Keratinocyte (primary cell): ENCODE data around the gene GSG1. TPM values are rescaled to one million over a fixed set of nuclear protein-coding genes. Genes with fewer than 3 reads are reported as not detected.

Experiments
- DNase-seq: peaks from one replicate; pipeline ENCODE4 v3.0.0-alpha.2; 2011; ENCODE audit warnings: low read depth, missing footprints, low spot score
- FAIRE-seq: peaks from 2 replicates; lab custom pipeline; 2011; peaks lifted over from hg19 to GRCh38; lab: Jason Lieb, UNC
- H2AFZ ChIP-seq: 2 replicates; pipeline ENCODE4 v1.6.0; 2012; ENCODE audit warnings: low read length, control low read depth, inconsistent platforms; ENCODE audit not compliant: control insufficient read depth
- H3K27ac ChIP-seq: 2 replicates; pipeline ENCODE4 v1.5.1; 2011; ENCODE audit warnings: low read length; ENCODE audit not compliant: control insufficient read depth, insufficient read depth
- H3K27me3 ChIP-seq: 3 replicates; pipeline ENCODE4 v1.6.0; 2011; ENCODE audit warnings: low read length; ENCODE audit not compliant: control insufficient read depth, insufficient read depth; ENCODE audit errors: extremely low read depth
- H3K36me3 ChIP-seq, 2 experiments: 2 replicates in 1 of 2; 3 replicates in 1 of 2; pipeline ENCODE4 v1.5.1; 2011; ENCODE audit warnings: low read length in 2 of 2, mild to moderate bottlenecking in 1 of 2; ENCODE audit not compliant: control insufficient read depth in 2 of 2, insufficient read depth in 2 of 2; ENCODE audit errors: extremely low read depth in 1 of 2
- H3K4me1 ChIP-seq: 3 replicates; pipeline ENCODE4 v1.5.1; 2011; ENCODE audit warnings: low read length; ENCODE audit not compliant: control insufficient read depth, insufficient read depth; ENCODE audit errors: extremely low read depth
- H3K4me2 ChIP-seq: 3 replicates; pipeline ENCODE4 v1.6.0; 2011; ENCODE audit warnings: low read depth, low read length; ENCODE audit not compliant: control insufficient read depth, insufficient read depth; ENCODE audit errors: extremely low read depth
- H3K4me3 ChIP-seq, 3 experiments: fragments of 200-600 bp in 1 of 3; sonication (generic) in 1 of 3; 2 replicates in 2 of 3; 3 replicates in 1 of 3; pipeline ENCODE4 v1.5.1; 2011 to 2016; ENCODE audit warnings: low read length in 3 of 3, mild to moderate bottlenecking in 3 of 3, control low read depth in 2 of 3, inconsistent platforms in 1 of 3, low read depth in 1 of 3, mixed read lengths in 1 of 3, mixed run types in 1 of 3, moderate library complexity in 1 of 3; ENCODE audit not compliant: control insufficient read depth in 2 of 3, insufficient read depth in 2 of 3; ENCODE audit errors: extremely low read depth in 1 of 3
- H3K79me2 ChIP-seq: 2 replicates; pipeline ENCODE4 v1.6.0; 2012; ENCODE audit warnings: low read length; ENCODE audit not compliant: control insufficient read depth, insufficient read depth
- H3K9ac ChIP-seq: 3 replicates; pipeline ENCODE4 v1.6.0; 2011; ENCODE audit warnings: low read length; ENCODE audit not compliant: control insufficient read depth, insufficient read depth; ENCODE audit errors: extremely low read depth
- H3K9me1 ChIP-seq: 3 replicates; pipeline ENCODE4 v1.6.0; 2011; ENCODE audit warnings: low read length; ENCODE audit not compliant: control insufficient read depth, insufficient read depth; ENCODE audit errors: extremely low read depth
- H3K9me3 ChIP-seq: 2 replicates; pipeline ENCODE4 v1.5.1; 2012; ENCODE audit warnings: low read depth, low read length; ENCODE audit not compliant: control insufficient read depth
- H4K20me1 ChIP-seq: 3 replicates; pipeline ENCODE4 v1.6.0; 2011; ENCODE audit warnings: low read length; ENCODE audit not compliant: control insufficient read depth, insufficient read depth; ENCODE audit errors: extremely low read depth
- EZH2 ChIP-seq: IDR thresholded peaks from one replicate; pipeline ENCODE4 v1.6.1; 2012; ENCODE audit warnings: inconsistent platforms, mild to moderate bottlenecking, low read length, moderate library complexity
- dilution Hi-C: fragments of 300-500 bp; cut with MboI; formaldehyde crosslinking; loops from one replicate; pipeline ENCODE4 v1.7.0; 2020; ENCODE audit warnings: low sequenced_read_pairs; ENCODE audit not compliant: extremely low pct_ligation_motif_present
- polyA plus RNA-seq, 5 experiments: library from polyadenylated mRNA; depleted of rRNA in 3 of 5; stranded (reverse) in 3 of 5; stranded (forward) in 1 of 5; unstranded in 1 of 5; fragments of >200 nt; gene quantifications; 1 replicate in 1 of 5; 2 replicates in 3 of 5; 3 replicates in 1 of 5; pipeline versions ENCODE4 v1.2.1 to v1.2.3, GENCODE V29; 2011 to 2012; ENCODE audit warnings: missing spikeins in 2 of 5, low read depth in 1 of 5, low replicate concordance in 1 of 5
- TF ChIP-seq, protein P1 (sequence below), 3 experiments: IDR thresholded peaks in 1 of 3; conservative IDR thresholded peaks in 1 of 3; optimal IDR thresholded peaks in 1 of 3; 2 replicates in 2 of 3; 3 replicates in 1 of 3; pipeline versions ENCODE3 to v1.5.1; 2011; ENCODE audit warnings: low read length in 3 of 3, mild to moderate bottlenecking in 3 of 3, moderate library complexity in 2 of 3, control low read depth in 1 of 3, inconsistent platforms in 1 of 3; ENCODE audit not compliant: insufficient read depth in 2 of 3; ENCODE audit errors: extremely low read depth in 1 of 3

The GSG1 gene
- polyA plus RNA-seq, 1 donor (not counting 4 experiments of a cell fraction or from before 2014, with no cell fraction given), result 0.05 TPM

DNA sequence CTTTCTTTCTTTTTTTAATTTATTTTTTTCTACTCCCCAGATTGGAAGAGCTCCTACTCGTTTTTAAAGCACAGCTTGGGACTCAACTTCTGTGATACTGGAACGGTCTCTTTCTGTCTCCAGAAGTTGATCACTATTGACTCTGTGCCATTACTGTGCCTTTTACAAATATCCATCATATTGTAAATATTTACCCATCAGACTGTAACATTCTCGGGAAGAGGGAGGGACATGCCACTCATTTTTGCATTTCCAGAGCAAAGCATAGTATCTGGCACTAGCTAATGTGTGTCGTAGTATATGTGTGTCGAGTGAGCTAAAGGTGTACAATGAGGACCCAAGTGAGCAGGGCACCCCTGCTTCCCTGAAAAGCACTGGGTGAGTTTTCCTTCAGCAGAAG is 24.0 kb upstream of the GSG1 start:
- Histone ChIP-seq H3K9me1 (no peaks in the 10 kb centered on the region), H3K4me1 (peaks cover 26% of the 10 kb centered on the region), H3K4me3 (no peak overlapping the region), H3K27ac (no peak overlapping the region), H3K9ac (no peak overlapping the region), H2AFZ (no peak overlapping the region), H3K4me2 (no peak overlapping the region), H3K36me3 (no peaks in the 10 kb centered on the region), H3K27me3 (no peaks in the 10 kb centered on the region), H3K79me2 (no peaks in the 10 kb centered on the region), H3K9me3 (no peaks in the 10 kb centered on the region), H4K20me1 (no peaks in the 10 kb centered on the region)
- DNase-seq (no peak), FAIRE-seq (no peak)
- dilution Hi-C loops, result no loop called here
- TF ChIP-seq, protein P1, sequence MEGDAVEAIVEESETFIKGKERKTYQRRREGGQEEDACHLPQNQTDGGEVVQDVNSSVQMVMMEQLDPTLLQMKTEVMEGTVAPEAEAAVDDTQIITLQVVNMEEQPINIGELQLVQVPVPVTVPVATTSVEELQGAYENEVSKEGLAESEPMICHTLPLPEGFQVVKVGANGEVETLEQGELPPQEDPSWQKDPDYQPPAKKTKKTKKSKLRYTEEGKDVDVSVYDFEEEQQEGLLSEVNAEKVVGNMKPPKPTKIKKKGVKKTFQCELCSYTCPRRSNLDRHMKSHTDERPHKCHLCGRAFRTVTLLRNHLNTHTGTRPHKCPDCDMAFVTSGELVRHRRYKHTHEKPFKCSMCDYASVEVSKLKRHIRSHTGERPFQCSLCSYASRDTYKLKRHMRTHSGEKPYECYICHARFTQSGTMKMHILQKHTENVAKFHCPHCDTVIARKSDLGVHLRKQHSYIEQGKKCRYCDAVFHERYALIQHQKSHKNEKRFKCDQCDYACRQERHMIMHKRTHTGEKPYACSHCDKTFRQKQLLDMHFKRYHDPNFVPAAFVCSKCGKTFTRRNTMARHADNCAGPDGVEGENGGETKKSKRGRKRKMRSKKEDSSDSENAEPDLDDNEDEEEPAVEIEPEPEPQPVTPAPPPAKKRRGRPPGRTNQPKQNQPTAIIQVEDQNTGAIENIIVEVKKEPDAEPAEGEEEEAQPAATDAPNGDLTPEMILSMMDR (optimal IDR thresholded peaks at IDR 0.05 in 1 of 3, IDR thresholded peaks at IDR 0.05 in 1 of 3, conservative IDR thresholded peaks at IDR 0.05 in 1 of 3; ENCODE audit: extremely low read depth in 1 of 3, insufficient read depth in 2 of 3, low read length in 3 of 3), result no peak
- TF ChIP-seq EZH2, result no peak

DNA sequence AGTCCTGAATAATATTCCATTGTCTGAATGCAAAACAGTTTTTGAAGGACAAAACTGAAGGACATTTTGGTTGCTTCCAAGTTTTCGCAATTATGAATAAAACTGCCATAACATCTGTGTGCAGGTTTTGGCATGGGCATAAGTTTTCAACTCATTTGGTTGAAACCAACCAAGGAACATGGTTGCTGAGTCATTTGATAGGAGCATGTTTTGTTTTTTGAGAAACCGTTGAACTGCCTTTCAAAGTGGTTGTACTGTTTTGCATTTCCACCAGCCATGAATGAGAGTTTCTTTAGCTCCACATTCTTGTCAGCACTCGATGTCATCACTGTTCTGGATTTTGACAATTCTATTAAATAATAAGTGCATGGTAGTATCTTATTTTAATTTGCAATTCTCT is 23.0 kb upstream of the GSG1 start:
- Histone ChIP-seq H3K4me1 (peaks cover 26% of the 10 kb centered on the region), H3K9ac (no peak overlapping the region), H3K27me3 (no peaks in the 10 kb centered on the region), H3K36me3 (no peaks in the 10 kb centered on the region), H3K4me3 (no peak overlapping the region), H3K79me2 (no peaks in the 10 kb centered on the region), H4K20me1 (no peaks in the 10 kb centered on the region), H3K9me1 (no peaks in the 10 kb centered on the region), H2AFZ (no peak overlapping the region), H3K4me2 (peak overlapping the region; percentile 6), H3K9me3 (no peaks in the 10 kb centered on the region), H3K27ac (no peak overlapping the region)
- DNase-seq, result no peak
- dilution Hi-C loops, result no loop called here
- TF ChIP-seq, protein P1 (optimal IDR thresholded peaks at IDR 0.05 in 1 of 3, IDR thresholded peaks at IDR 0.05 in 1 of 3, conservative IDR thresholded peaks at IDR 0.05 in 1 of 3; ENCODE audit: extremely low read depth in 1 of 3, insufficient read depth in 2 of 3, low read length in 3 of 3), result no peak
- TF ChIP-seq EZH2, result no peak
- no peak for FAIRE-seq
